ENCODE measurements around the gene PRM1. TPM values are rescaled to one million over a fixed set of nuclear protein-coding genes. Genes with fewer than 3 reads are reported as not detected.

The PRM1 gene
- total RNA-seq, 1 donor from 2014 or later: not detected

DNA sequence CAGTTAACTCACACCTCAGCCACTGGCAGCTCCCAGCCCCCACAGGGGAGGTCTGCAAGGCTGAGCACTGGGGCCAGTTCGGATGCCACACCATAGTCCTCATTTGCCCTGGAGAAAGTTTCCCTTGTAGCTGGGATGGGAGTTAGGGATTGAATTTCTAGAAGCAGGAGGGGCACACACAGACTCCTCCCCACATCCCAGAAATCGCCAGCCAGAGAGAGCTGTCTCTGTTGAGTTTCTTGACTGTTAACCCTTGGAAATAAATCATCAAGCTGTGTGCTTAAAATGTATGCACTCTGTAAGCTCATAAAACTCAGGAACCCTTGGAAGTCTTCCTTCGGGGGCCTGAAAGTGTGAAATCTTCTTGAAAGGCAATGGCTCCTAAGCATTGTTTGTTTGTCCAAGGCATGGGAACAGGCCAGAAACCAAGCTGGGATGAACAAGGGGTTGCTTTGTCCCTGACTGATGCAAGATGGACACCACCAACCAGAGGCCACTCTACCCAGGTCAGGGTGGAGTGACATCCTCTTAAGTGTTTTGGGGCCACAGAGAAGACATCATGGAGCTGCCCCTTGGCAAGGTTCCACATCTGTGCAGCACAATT lies 7.3 kb downstream of the PRM1 start:
- DNase-seq (ENCODE audit: low spot score): peak; percentile 50

GRCh38 chr16:11272921-11273720 lies 8.0 kb downstream of the PRM1 start, which contains the start of gene PRM3:
Gene PRM3 (minus strand): TSS chr16:11273629. CDS start chr16:11273595, 34 bp downstream.
- no peak for DNase-seq (ENCODE audit: low spot score)

GRCh38 chr16:11272484-11272883 lies 8.6 kb downstream of the PRM1 start:
- DNase-seq (ENCODE audit: low spot score): no peak

GRCh38 chr16:11271610-11272009 lies 9.5 kb downstream of the PRM1 start:
- DNase-seq (ENCODE audit: low spot score): no peak

GRCh38 chr16:11270602-11271162 lies 10.4 kb downstream of the PRM1 start:
- DNase-seq (ENCODE audit: low spot score): no peak

DNA sequence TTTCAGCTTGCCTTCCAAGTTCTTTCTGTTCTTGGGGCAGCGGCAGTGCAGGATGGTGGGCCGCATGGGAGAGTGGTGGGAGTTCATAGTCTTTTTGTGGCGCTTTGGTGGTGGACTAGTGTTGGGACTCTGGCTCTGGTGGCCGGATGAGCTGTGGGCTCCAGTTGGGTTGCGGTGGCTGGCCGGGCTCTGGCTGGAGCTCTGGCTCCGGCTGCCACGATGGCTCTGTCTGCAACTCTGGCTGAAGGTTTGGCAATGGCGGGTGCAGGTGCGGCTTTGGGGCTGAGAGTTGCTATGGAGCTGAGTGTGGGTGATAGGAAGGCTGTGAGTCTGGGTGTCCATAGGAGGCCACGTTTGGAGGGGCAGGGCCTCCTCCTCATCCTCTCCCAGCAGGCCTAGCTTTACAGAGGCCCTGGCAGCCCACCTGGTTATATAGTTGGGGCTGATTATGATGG lies 12.2 kb downstream of the PRM1 start, which contains the start of gene TNP2:
TNP2 (minus strand) TSS at position 405 of the 455 bp plus-strand sequence; CDS start at position 342, 63 bp downstream.
- no peak for DNase-seq (ENCODE audit: low spot score)

GRCh38 chr16:11265124-11265523 lies 16.0 kb downstream of the PRM1 start:
- DNase-seq (ENCODE audit: low spot score): no peak

- DNase-seq (ENCODE audit: low spot score): no peak
Measured at GRCh38 chr16:11264155-11264832, 16.8 kb downstream of the PRM1 start.

DNA sequence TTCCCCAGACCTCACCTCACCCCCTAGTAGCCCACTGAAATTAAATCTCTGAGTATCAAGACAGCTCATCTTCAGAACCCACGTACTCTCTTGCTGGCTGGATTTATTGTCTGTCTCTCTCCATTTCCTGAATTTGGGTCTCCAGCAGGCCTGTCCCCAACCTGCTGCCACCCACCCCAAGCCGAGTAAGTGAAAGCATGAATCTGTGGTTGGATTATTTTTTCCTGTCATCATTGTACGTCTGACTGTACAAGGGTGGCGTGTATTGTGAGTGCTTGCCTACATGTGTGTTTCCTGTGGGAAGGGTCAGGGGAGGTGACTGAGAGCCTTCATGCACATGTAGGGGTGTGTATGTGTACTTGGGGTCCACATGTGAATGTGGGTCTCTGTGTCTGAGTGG lies 17.4 kb downstream of the PRM1 start:
- no peak for DNase-seq (ENCODE audit: low spot score)

DNA sequence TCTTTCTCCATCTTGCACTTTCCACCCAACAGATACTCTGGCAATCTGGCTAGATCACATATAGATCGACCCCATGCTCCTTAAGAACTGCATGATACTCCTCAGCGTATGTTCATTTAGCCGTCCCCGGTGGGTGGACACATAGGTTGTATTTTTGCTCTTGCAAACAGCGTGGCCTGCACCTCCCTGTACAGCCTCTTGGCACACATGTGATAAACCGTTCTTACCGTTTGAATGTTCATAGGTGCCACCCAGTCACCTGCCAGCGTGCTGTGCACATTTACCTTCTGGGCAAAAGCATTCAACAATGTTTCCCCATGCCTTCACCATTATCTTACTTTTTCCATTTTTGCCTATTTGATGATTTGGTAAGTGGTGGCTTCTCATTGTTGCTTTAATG lies 18.2 kb downstream of the PRM1 start:
- DNase-seq (ENCODE audit: low spot score): no peak

DNA sequence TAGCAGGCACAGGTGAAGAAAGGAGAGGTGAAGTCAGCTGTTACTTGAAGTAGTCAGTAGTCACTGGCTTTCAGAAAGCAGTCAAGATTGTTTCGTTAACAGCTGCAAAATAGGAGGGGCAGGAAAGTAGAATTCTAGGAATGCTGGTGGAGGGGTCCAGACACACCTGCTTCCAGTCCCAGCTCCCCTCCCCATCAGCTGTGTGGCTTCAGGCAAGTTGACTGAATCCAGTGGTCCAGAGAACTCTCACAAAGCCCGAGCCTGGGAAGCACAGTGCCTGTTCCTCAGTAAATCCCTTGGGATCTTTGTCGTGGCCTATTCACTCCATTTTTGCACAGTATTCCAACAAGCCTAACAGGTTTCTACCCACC lies 20.5 kb downstream of the PRM1 start:
- no peak for DNase-seq (ENCODE audit: low spot score)

- no peak for DNase-seq (ENCODE audit: low spot score)
Measured at GRCh38 chr16:11259655-11260595, 21.2 kb downstream of the PRM1 start.

DNA sequence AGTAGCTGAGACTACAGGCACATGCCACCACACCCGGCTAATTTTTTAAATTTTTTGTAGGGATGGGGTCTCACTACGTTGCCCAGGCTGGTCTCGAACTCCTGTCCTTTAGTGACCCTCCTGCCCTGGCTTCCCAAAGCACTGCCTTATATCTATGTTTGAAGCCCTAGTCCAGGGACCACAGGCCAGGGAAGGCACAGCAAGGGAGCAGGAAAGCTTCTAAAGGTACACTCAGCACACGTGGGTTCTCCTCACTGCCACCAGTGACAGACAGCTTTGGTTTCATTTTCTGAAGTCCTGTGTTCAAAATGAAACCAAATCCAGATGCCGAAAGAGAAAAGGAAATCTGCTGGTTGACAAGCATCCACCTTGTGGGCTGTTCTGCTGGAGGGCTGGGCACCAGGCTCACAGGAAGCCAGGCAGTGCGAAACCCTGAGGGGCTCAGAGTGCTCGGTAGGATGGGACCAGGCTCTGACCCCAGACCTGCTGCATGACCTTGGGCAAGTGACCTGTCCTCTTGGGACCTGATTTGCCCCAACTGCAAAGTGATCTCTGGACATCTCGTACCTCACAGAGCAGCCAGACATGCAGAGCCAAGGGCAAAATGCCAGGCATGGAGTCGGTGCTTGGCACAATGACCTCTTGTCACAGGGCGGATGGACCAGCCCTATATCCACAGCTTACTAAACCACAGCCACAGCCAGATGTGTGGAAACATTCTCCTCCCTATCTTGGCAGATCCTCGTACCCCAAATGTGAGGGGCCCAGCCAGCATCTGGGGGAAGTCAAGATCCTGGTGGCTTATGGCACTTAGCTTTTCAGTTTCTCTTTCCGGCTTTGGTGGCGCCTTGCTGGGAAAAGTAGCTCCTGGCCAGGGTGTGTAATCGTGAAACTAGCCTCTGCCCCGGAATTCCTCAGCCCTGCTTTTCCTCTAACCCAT lies 22.3 kb downstream of the PRM1 start:
- peak; percentile 33 for DNase-seq (ENCODE audit: low spot score)

GRCh38 chr16:11257131-11257938 lies 23.8 kb downstream of the PRM1 start:
- DNase-seq (ENCODE audit: low spot score): peak; percentile 76

GRCh38 chr16:11256661-11257130 lies 24.4 kb downstream of the PRM1 start:
- peak; percentile 55 for DNase-seq (ENCODE audit: low spot score)

DNA sequence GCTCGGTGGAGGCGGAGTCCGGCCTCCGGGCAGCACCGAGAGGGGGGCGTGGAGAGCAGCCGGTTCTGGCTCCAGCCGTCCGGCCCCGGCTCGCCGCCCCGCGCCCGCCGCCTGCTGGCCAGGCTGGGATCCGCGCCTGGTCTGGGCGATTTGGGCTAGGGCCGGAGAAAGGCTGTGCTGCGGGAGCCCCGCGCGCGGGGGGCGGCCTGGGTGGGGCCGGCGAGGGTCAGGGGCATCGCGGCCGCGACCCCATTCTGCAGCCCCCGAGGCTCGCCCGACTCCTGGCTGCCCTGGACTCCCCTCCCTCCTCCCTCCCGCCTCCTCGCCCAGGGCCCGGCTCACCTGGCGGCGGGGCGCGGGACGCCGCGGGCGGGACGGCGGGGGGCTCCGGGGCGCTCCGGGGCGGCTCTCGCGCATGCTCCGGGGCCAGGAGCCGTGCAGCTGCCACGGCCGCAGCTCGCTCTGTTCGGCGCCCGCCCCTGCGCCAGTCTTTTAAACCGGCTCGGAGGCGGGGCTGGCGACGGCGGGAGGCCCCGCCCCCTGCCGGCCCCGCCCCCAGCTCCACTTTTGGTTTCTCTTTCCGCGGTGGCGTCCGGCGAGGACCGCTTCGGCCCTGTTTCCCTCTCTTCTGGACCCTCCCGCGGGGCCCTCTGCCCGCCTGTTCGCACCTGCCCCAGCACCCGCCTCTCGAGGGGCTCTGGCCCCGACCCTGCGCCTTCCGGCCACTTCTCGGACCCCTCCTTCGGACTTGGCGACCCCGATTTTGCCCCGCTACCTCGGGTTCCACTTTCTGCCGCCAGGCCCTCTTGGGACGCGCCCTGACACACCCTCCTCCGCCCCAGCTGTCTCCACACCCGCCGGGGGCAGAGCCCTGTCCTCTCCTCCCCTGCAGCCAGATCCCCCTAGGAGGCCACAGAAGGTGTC lies 25.1 kb downstream of the PRM1 start, which contains the start of gene SOCS1:
SOCS1 (minus strand) TSS at position 468 of the 924 bp plus-strand sequence. CDS start 726 bp downstream, outside the sequence.
- DNase-seq (ENCODE audit: low spot score): peak; percentile 89
